ENCODE data around the gene ZNF474. TPM values are rescaled to one million over a fixed set of nuclear protein-coding genes. Genes with fewer than 3 reads are reported as not detected.

The ZNF474 gene
- total RNA-seq, 2 donors from 2014 or later = 0.31 TPM; not detected in 1

DNA sequence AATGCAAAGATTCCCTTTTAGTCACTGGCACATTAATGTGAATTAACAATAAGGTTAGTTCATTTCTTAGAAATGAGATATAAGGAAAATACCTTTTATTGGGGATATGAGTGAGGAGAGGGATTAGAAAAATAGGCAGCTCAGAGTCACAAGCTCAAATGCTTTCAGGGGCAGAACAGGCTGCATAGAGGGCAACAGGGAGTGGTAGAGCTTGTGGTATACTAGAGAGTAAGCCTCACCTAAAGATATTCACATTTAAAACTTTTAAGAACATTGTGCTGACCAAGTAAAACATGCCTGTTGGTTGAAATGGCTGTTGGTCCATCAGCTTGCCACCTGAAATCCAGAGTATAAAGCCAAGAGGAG, 34.7 kb downstream of the ZNF474 start:
- DNase-seq = no peak
- TF ChIP-seq CTCF (conservative IDR thresholded peaks at IDR 0.05) = no peak
- Histone ChIP-seq H3K4me1 (ENCODE audit: control insufficient read depth, insufficient read depth, low read length) (peaks cover 14% of the 10 kb centered on the region), H3K9ac (ENCODE audit: extremely low read depth, low read length, poor library complexity, severe bottlenecking) (no peak overlapping the region), H3K27me3 (ENCODE audit: control insufficient read depth, insufficient read depth, low read length, poor library complexity, severe bottlenecking) (no peaks in the 10 kb centered on the region), H3K27ac (ENCODE audit: low read depth, low read length) (no peak overlapping the region), H3K4me3 (ENCODE audit: low read length) (no peak overlapping the region), H3K9me3 (ENCODE audit: control insufficient read depth, low read length) (no peaks in the 10 kb centered on the region), H3K36me3 (ENCODE audit: control insufficient read depth, insufficient read depth, low read length) (no peaks in the 10 kb centered on the region)
- H3K27ac Mint-ChIP-seq = no peak overlapping the region
- H3K36me3 Mint-ChIP-seq (ENCODE audit: low read depth) = no peaks in the 10 kb centered on the region
- no peaks in the 10 kb centered on the region for H3K9me3 Mint-ChIP-seq
- H3K4me3 Mint-ChIP-seq = no peak overlapping the region
- peaks cover 31% of the 10 kb centered on the region for H3K4me1 Mint-ChIP-seq
- H3K27me3 Mint-ChIP-seq (ENCODE audit: insufficient read depth) = no peaks in the 10 kb centered on the region

DNA sequence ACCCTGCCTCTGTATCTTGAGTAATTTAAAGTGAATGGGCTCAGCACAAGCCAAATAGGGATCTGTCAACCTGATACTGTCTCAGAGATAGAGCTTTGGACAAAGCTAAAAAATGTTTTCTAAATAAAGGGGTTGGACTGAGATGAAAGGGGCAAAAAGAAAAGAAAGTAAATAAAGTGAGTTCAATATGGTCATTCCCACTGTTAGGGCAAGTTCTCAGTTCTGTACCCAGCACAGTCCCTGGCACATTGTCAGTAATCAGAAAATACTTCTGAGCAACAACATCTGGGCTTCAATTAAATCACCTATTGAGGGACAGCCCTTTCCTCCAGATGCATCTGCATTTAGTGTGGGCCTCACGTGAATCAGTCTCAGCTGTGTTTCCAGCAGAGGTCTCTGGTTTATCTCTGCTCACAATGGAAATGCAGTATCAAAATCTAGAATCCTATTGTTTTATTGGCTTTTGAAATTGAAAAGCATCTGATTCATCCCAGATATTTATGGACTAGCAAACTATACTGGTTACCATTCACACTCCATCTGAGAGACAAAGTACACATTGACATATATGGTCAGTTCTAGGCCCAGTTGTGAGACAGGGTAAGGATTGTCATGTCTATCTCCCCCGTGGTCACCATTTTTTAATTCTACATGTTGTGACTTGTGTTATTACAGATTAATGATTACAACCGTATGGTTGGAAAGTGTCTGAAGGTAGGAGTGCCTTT, 35.6 kb downstream of the ZNF474 start:
- H3K36me3 ChIP-seq (ENCODE audit: control insufficient read depth, insufficient read depth, low read length) = no peaks in the 10 kb centered on the region
- no peaks in the 10 kb centered on the region for H3K9me3 Mint-ChIP-seq
- no peaks in the 10 kb centered on the region for H3K9me3 ChIP-seq (ENCODE audit: control insufficient read depth, low read length)
- H3K4me1 Mint-ChIP-seq = peaks cover 31% of the 10 kb centered on the region
- H3K27ac ChIP-seq (ENCODE audit: low read depth, low read length) = no peak overlapping the region
- DNase-seq = no peak
- no peak overlapping the region for H3K27ac Mint-ChIP-seq
- H3K4me1 ChIP-seq (ENCODE audit: control insufficient read depth, insufficient read depth, low read length) = peaks cover 14% of the 10 kb centered on the region
- H3K27me3 Mint-ChIP-seq (ENCODE audit: insufficient read depth) = no peaks in the 10 kb centered on the region
- H3K27me3 ChIP-seq (ENCODE audit: control insufficient read depth, insufficient read depth, low read length, poor library complexity, severe bottlenecking) = no peaks in the 10 kb centered on the region
- H3K36me3 Mint-ChIP-seq (ENCODE audit: low read depth) = no peaks in the 10 kb centered on the region
- no peak overlapping the region for H3K4me3 ChIP-seq (ENCODE audit: low read length)
- TF ChIP-seq CTCF (conservative IDR thresholded peaks at IDR 0.05) = no peak
- 86 to 100% methylated on average over 2 to 3 of the region's 3 CpGs for WGBS, 2 experiments (ENCODE audit: insufficient coverage in 1 of 2, insufficient read length in 1 of 2)
- H3K9ac ChIP-seq (ENCODE audit: extremely low read depth, low read length, poor library complexity, severe bottlenecking) = no peak overlapping the region
- H3K4me3 Mint-ChIP-seq = no peak overlapping the region

DNA sequence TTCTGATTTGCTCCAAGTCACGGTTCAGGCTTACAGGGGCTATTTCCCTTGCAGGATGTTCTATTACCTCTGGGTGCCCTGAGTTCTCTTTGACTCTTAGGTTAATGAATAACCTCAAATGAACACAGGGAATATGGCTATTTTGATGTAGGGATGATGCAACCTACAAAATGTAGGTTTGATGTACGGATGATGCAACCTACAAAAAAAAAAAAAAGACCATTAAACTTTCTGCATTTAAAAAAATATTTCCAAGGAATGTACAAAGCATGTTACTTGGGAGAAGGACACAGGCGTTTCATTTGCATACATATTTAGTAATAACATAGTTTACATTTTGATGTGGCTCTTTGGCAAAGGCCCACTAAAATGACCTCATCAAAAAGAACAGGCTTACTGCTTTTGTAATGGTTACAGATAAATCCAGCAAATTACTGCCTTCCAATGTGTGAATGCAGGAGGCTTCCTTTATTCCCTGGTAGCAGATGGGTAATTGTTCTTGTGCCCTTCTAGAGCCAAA, 36.3 kb downstream of the ZNF474 start:
- peaks cover 37% of the 10 kb centered on the region for H3K4me1 Mint-ChIP-seq
- no peaks in the 10 kb centered on the region for H3K9me3 Mint-ChIP-seq
- H3K4me3 Mint-ChIP-seq = no peak overlapping the region
- WGBS, 2 experiments (ENCODE audit: insufficient coverage in 1 of 2, insufficient read length in 1 of 2) = 80 to 89% methylated on average over 1 to 2 of the region's 3 CpGs
- H3K4me1 ChIP-seq (ENCODE audit: control insufficient read depth, insufficient read depth, low read length) = peaks cover 17% of the 10 kb centered on the region
- H3K36me3 ChIP-seq (ENCODE audit: control insufficient read depth, insufficient read depth, low read length) = no peaks in the 10 kb centered on the region
- H3K27ac ChIP-seq (ENCODE audit: low read depth, low read length) = no peak overlapping the region
- no peaks in the 10 kb centered on the region for H3K36me3 Mint-ChIP-seq (ENCODE audit: low read depth)
- no peaks in the 10 kb centered on the region for H3K27me3 Mint-ChIP-seq (ENCODE audit: insufficient read depth)
- no peak overlapping the region for H3K9ac ChIP-seq (ENCODE audit: extremely low read depth, low read length, poor library complexity, severe bottlenecking)
- DNase-seq = no peak
- H3K27me3 ChIP-seq (ENCODE audit: control insufficient read depth, insufficient read depth, low read length, poor library complexity, severe bottlenecking) = no peaks in the 10 kb centered on the region
- H3K27ac Mint-ChIP-seq = no peak overlapping the region
- H3K9me3 ChIP-seq (ENCODE audit: control insufficient read depth, low read length) = no peaks in the 10 kb centered on the region
- H3K4me3 ChIP-seq (ENCODE audit: low read length) = no peak overlapping the region
- TF ChIP-seq CTCF (conservative IDR thresholded peaks at IDR 0.05) = no peak

All from endodermal cell (in vitro differentiated cells).